ENCODE data around the gene SORT1. TPM values are rescaled to one million over a fixed set of nuclear protein-coding genes. Genes with fewer than 3 reads are reported as not detected.

The SORT1 gene
- total RNA-seq, 1 donor from 2014 or later, result 41.9 TPM

DNA sequence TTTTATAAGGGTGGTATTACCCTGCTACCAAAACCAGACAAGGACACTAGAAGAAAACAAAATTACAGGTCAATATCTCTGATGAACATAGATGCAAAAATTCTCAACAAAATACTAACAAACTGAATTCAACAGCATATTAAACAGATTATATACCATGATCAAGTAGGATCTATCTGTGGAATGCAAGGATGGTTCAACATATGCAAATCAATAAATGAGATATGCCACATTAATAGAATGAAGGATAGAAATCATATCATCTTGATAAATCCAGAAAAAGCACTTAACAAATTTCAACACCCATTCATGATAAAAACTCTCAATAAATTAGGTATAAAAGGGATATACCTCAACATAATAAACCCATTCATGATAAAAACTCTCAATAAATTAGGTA is 66.6 kb downstream of the SORT1 start:
- no peak for DNase-seq (ENCODE audit: low read depth)
- H3K4me3 ChIP-seq (ENCODE audit: low read depth, low read length), result no peak overlapping the region
- TF ChIP-seq, protein P1, sequence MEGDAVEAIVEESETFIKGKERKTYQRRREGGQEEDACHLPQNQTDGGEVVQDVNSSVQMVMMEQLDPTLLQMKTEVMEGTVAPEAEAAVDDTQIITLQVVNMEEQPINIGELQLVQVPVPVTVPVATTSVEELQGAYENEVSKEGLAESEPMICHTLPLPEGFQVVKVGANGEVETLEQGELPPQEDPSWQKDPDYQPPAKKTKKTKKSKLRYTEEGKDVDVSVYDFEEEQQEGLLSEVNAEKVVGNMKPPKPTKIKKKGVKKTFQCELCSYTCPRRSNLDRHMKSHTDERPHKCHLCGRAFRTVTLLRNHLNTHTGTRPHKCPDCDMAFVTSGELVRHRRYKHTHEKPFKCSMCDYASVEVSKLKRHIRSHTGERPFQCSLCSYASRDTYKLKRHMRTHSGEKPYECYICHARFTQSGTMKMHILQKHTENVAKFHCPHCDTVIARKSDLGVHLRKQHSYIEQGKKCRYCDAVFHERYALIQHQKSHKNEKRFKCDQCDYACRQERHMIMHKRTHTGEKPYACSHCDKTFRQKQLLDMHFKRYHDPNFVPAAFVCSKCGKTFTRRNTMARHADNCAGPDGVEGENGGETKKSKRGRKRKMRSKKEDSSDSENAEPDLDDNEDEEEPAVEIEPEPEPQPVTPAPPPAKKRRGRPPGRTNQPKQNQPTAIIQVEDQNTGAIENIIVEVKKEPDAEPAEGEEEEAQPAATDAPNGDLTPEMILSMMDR (conservative IDR thresholded peaks at IDR 0.05; ENCODE audit: low read depth, low read length), result no peak

GRCh38 chr1:109327285-109327684 is 70.4 kb downstream of the SORT1 start:
- no peak for DNase-seq (ENCODE audit: low read depth)
- TF ChIP-seq, protein P1 (conservative IDR thresholded peaks at IDR 0.05; ENCODE audit: low read depth, low read length), result no peak

DNA sequence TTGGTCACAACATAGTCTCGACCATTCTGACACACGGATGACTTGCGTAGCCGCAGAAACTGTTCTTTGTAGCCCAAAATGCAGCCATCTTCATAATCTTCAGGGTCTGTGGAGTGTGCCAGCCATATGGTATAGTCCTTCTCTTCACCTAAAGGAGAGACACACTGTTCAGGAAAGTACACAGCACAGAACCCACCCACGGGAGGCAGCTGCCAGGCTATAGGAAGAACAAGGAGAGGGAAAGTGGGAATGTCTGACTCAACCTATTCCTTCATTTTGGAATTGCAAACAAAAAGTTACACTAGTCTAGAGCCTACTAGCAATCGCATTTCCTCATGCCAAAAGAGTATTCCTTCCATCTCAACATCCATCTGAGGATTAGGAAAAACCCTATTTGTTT is 74.7 kb downstream of the SORT1 start:
- no peak overlapping the region for H3K4me3 ChIP-seq (ENCODE audit: low read depth, low read length)
- TF ChIP-seq, protein P1 (conservative IDR thresholded peaks at IDR 0.05; ENCODE audit: low read depth, low read length), result no peak
- DNase-seq (ENCODE audit: low read depth), result no peak

More at GRCh38 chr1:109327285-109327684, 70.4 kb downstream of the SORT1 start:
- H3K4me3 ChIP-seq (ENCODE audit: low read depth, low read length), result no peak overlapping the region

DNA sequence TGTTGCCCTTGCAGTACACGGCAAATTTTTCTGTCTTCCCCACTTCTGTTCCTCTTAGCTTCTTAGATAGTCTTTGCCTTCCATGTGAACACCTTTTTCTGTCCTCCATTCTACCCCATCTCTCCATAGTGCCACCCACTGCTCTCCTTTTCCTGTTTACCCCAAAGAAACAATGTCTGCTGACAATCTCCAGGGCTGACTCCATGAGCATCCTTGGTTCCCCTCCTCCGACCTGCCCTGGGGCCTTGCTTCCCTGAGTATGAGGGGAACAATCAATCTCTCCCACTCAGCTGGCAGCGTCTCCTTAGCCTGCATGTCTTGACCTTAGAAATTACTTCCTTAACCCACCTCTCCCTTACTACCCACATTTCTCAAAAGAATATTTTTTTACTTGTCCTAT is 78.6 kb downstream of the SORT1 start:
- no peak overlapping the region for H3K4me3 ChIP-seq (ENCODE audit: low read depth, low read length)
- no peak for DNase-seq (ENCODE audit: low read depth)
- TF ChIP-seq, protein P1 (conservative IDR thresholded peaks at IDR 0.05; ENCODE audit: low read depth, low read length), result no peak

- TF ChIP-seq, protein P1 (conservative IDR thresholded peaks at IDR 0.05; ENCODE audit: low read depth, low read length), result no peak
- H3K4me3 ChIP-seq (ENCODE audit: low read depth, low read length), result no peak overlapping the region
- no peak for DNase-seq (ENCODE audit: low read depth)
These were observed 81.2 kb downstream of the SORT1 start for GRCh38 chr1:109316506-109316905.

DNA sequence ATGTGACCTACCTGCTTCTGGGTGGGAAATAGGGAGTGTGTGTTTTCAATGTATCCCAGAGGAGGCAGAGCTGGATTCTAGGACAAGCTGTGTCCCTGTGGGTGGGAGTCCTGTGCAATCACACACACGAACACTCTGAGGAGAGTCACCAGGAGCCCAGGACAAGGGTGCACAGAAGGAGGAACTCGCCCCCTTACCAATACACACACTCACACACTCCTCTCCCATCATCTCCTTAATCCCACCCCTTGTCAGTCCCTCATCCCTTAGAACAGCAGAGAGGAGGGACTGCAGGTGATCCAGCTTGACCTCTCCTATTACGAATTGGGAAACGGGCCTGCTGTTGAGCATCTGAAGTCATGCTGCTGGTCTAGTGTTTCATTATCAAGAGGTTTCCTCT is 82.4 kb downstream of the SORT1 start:
- TF ChIP-seq, protein P1 (conservative IDR thresholded peaks at IDR 0.05; ENCODE audit: low read depth, low read length), result no peak
- no peak for DNase-seq (ENCODE audit: low read depth)
- no peak overlapping the region for H3K4me3 ChIP-seq (ENCODE audit: low read depth, low read length)

GRCh38 chr1:109314795-109315194 is 82.9 kb downstream of the SORT1 start:
- no peak for DNase-seq (ENCODE audit: low read depth)
- TF ChIP-seq, protein P1 (conservative IDR thresholded peaks at IDR 0.05; ENCODE audit: low read depth, low read length), result no peak
- H3K4me3 ChIP-seq (ENCODE audit: low read depth, low read length), result no peak overlapping the region

All from epithelial cell of proximal tubule (primary cell).